ENCODE results near the gene FAT1. TPM values are rescaled to one million over a fixed set of nuclear protein-coding genes. Genes with fewer than 3 reads are reported as not detected.

The FAT1 gene
- total and polyA plus RNA-seq, 9 of the 15 experiments (the other 6 are each of a cell fraction or from before 2014, with no cell fraction given): 6.0 to 38.4 (median 21.4) TPM

DNA sequence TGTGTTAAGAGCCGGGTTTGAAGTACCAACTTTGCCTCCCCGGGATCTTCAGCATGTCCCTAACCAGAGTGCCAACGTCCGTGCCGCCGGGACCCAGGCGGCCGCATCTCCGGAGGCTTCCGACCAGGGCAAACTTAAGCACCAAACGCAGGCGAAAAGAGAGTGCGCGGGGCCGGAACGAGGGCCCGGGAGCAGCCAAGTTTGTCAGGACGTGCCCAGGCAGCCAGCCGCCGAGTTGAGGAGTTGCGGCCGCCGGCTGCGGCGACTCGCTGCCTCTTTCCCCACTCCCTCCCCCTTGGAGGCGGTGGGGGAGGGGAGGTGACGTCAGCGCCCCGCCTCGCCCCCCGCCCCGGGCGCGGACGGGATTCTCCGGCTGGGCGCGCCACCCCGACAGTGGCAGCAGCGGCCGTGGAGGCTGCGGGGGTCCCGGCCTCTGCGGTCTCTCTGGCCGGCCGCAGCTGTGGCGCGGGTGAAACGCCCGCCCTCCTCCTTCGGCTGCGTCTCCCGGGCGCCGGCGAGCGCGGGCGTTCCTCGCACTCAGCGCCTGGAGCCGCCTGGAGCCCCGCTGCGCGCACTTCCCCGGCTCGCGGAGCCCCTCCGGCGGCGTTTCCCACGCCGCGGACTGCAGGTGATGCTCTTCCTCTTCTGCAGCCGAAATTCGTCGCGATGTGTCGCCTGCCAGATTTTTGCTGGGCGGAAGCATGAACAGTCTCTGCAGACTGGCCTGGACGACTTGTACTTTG, 2.9 kb upstream of the FAT1 start (continued):
- no peak for TF ChIP-seq TBP (optimal IDR thresholded peaks at IDR 0.05; ENCODE audit: low read depth, low read length)
- TF ChIP-seq, protein P1, sequence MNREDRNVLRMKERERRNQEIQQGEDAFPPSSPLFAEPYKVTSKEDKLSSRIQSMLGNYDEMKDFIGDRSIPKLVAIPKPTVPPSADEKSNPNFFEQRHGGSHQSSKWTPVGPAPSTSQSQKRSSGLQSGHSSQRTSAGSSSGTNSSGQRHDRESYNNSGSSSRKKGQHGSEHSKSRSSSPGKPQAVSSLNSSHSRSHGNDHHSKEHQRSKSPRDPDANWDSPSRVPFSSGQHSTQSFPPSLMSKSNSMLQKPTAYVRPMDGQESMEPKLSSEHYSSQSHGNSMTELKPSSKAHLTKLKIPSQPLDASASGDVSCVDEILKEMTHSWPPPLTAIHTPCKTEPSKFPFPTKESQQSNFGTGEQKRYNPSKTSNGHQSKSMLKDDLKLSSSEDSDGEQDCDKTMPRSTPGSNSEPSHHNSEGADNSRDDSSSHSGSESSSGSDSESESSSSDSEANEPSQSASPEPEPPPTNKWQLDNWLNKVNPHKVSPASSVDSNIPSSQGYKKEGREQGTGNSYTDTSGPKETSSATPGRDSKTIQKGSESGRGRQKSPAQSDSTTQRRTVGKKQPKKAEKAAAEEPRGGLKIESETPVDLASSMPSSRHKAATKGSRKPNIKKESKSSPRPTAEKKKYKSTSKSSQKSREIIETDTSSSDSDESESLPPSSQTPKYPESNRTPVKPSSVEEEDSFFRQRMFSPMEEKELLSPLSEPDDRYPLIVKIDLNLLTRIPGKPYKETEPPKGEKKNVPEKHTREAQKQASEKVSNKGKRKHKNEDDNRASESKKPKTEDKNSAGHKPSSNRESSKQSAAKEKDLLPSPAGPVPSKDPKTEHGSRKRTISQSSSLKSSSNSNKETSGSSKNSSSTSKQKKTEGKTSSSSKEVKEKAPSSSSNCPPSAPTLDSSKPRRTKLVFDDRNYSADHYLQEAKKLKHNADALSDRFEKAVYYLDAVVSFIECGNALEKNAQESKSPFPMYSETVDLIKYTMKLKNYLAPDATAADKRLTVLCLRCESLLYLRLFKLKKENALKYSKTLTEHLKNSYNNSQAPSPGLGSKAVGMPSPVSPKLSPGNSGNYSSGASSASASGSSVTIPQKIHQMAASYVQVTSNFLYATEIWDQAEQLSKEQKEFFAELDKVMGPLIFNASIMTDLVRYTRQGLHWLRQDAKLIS (CRISPR knock-in tag; IDR thresholded peaks at IDR 0.05): no peak; the same call in 1 of the 2 replicates
- TF ChIP-seq CAMTA2 (CRISPR knock-in tag; conservative IDR thresholded peaks at IDR 0.05): no peak
- TF ChIP-seq POLR2H (tag; IDR thresholded peaks at IDR 0.05; ENCODE audit: low read depth): no peak
- no peak for TF ChIP-seq SIX5 (IDR thresholded peaks at IDR 0.05; ENCODE audit: borderline replicate concordance in 1 of 2, insufficient read depth in 1 of 2, low read depth in 1 of 2, low read length in 2 of 2)
- TF ChIP-seq ZSCAN29 (IDR thresholded peaks at IDR 0.05): no peak
- no peak for TF ChIP-seq ZNF561 (CRISPR knock-in tag; conservative IDR thresholded peaks at IDR 0.05)
- TF ChIP-seq ZFX (CRISPR knock-in tag; IDR thresholded peaks at IDR 0.05): peak; percentile 68
- TF ChIP-seq, protein P2, sequence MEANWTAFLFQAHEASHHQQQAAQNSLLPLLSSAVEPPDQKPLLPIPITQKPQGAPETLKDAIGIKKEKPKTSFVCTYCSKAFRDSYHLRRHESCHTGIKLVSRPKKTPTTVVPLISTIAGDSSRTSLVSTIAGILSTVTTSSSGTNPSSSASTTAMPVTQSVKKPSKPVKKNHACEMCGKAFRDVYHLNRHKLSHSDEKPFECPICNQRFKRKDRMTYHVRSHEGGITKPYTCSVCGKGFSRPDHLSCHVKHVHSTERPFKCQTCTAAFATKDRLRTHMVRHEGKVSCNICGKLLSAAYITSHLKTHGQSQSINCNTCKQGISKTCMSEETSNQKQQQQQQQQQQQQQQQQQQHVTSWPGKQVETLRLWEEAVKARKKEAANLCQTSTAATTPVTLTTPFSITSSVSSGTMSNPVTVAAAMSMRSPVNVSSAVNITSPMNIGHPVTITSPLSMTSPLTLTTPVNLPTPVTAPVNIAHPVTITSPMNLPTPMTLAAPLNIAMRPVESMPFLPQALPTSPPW (CRISPR knock-in tag; IDR thresholded peaks at IDR 0.05): peak; percentile 89
- TF ChIP-seq, protein P3, sequence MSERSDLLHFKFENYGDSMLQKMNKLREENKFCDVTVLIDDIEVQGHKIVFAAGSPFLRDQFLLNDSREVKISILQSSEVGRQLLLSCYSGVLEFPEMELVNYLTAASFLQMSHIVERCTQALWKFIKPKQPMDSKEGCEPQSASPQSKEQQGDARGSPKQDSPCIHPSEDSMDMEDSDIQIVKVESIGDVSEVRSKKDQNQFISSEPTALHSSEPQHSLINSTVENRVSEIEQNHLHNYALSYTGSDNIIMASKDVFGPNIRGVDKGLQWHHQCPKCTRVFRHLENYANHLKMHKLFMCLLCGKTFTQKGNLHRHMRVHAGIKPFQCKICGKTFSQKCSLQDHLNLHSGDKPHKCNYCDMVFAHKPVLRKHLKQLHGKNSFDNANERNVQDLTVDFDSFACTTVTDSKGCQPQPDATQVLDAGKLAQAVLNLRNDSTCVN (CRISPR knock-in tag; IDR thresholded peaks at IDR 0.05): no peak
- TF ChIP-seq SIRT6 (IDR thresholded peaks at IDR 0.05; ENCODE audit: low read depth, low read length): no peak
- TF ChIP-seq, protein P4, sequence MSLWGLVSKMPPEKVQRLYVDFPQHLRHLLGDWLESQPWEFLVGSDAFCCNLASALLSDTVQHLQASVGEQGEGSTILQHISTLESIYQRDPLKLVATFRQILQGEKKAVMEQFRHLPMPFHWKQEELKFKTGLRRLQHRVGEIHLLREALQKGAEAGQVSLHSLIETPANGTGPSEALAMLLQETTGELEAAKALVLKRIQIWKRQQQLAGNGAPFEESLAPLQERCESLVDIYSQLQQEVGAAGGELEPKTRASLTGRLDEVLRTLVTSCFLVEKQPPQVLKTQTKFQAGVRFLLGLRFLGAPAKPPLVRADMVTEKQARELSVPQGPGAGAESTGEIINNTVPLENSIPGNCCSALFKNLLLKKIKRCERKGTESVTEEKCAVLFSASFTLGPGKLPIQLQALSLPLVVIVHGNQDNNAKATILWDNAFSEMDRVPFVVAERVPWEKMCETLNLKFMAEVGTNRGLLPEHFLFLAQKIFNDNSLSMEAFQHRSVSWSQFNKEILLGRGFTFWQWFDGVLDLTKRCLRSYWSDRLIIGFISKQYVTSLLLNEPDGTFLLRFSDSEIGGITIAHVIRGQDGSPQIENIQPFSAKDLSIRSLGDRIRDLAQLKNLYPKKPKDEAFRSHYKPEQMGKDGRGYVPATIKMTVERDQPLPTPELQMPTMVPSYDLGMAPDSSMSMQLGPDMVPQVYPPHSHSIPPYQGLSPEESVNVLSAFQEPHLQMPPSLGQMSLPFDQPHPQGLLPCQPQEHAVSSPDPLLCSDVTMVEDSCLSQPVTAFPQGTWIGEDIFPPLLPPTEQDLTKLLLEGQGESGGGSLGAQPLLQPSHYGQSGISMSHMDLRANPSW (CRISPR knock-in tag; IDR thresholded peaks at IDR 0.05): no peak
- TF ChIP-seq, protein P5, sequence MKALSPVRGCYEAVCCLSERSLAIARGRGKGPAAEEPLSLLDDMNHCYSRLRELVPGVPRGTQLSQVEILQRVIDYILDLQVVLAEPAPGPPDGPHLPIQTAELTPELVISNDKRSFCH (CRISPR knock-in tag; IDR thresholded peaks at IDR 0.05): no peak
- TF ChIP-seq, protein P5 (tag; IDR thresholded peaks at IDR 0.05): no peak
- no peak for TF ChIP-seq HCFC1 (IDR thresholded peaks at IDR 0.05; ENCODE audit: low read depth, low read length)
